Tibial nerve (tissue), 3 donors: Measurements from ENCODE around the gene AKAP8L.

Experiments
- CTCF ChIP-seq, 5 experiments: fragments of 200-600 bp in 3 of 5; fragments of 450-650 bp in 2 of 5; sonication (generic) in 3 of 5; IDR thresholded peaks; one replicate each; pipeline ENCODE4 v1.5.1; 2016 to 2019; ENCODE audit warnings: antibody characterized with exemption in 5 of 5, mild to moderate bottlenecking in 3 of 5, moderate library complexity in 2 of 5
- POLR2A ChIP-seq, 2 donors: fragments of 450-650 bp; IDR thresholded peaks; one replicate each; pipeline ENCODE4 v1.6.1; 2017; ENCODE audit warnings: antibody characterized with exemption in 2 of 2, mild to moderate bottlenecking in 2 of 2, moderate library complexity in 2 of 2

GRCh38 chr19:15419413-15420025 lies 731 bp upstream of the AKAP8L start:
- TF ChIP-seq CTCF (IDR thresholded peaks at IDR 0.05) (no peak), POLR2A (IDR thresholded peaks at IDR 0.05) (no peak)
